Smooth muscle cell (in vitro differentiated cells): ENCODE data around the gene TMEM208. TPM values are rescaled to one million over a fixed set of nuclear protein-coding genes. Genes with fewer than 3 reads are reported as not detected.

Experiments
- DNase-seq: peaks from one replicate; lab custom pipeline; 2025; ENCODE audit not compliant: unreplicated experiment; lab: John Stamatoyannopoulos, UW
- H2AFZ ChIP-seq: fragments of 200-600 bp; sonication (generic); 2 replicates; pipeline ENCODE4 v1.6.0; 2016; ENCODE audit warnings: antibody characterized with exemption, low read depth, mild to moderate bottlenecking
- H3F3A ChIP-seq: fragments of 200-600 bp; sonication (generic); 2 replicates; pipeline ENCODE4 v1.6.0; 2017; ENCODE audit warnings: antibody characterized with exemption, low read depth
- H3K27ac ChIP-seq: fragments of 200-600 bp; sonication (generic); 2 replicates; pipeline ENCODE4 v1.5.1; 2016; ENCODE audit warnings: low read depth, mild to moderate bottlenecking
- H3K27me3 ChIP-seq: fragments of 200-600 bp; sonication (generic); 2 replicates; pipeline ENCODE4 v1.6.1; 2016; ENCODE audit warnings: low read depth, mild to moderate bottlenecking
- H3K36me3 ChIP-seq: fragments of 200-600 bp; sonication (generic); 2 replicates; pipeline ENCODE4 v1.5.1; 2016; ENCODE audit warnings: low read depth
- H3K4me1 ChIP-seq: fragments of 200-600 bp; sonication (generic); 2 replicates; pipeline ENCODE4 v1.5.1; 2016; ENCODE audit warnings: low read depth
- H3K4me2 ChIP-seq: fragments of 200-600 bp; sonication (generic); 2 replicates; pipeline ENCODE4 v1.6.0; 2016; ENCODE audit warnings: mild to moderate bottlenecking
- H3K4me3 ChIP-seq: fragments of 200-600 bp; sonication (generic); 2 replicates; pipeline ENCODE4 v1.5.1; 2016; ENCODE audit warnings: mild to moderate bottlenecking
- H3K79me2 ChIP-seq: fragments of 200-600 bp; sonication (generic); 2 replicates; pipeline ENCODE4 v1.6.0; 2016; ENCODE audit warnings: low read depth, mild to moderate bottlenecking
- H3K9ac ChIP-seq: fragments of 200-600 bp; sonication (generic); 2 replicates; pipeline ENCODE4 v1.6.0; 2016; ENCODE audit warnings: low read depth
- H3K9me3 ChIP-seq: fragments of 200-600 bp; sonication (generic); replicated peaks from 2 replicates; pipeline ENCODE4 v1.5.1; 2016; ENCODE audit warnings: low read depth
- H4K20me1 ChIP-seq: fragments of 200-600 bp; sonication (generic); 2 replicates; pipeline ENCODE4 v1.6.0; 2016; ENCODE audit warnings: low read depth
- WGBS: methylation state at CpG from one replicate; pipeline ENCODE4 v1.1.7; 2016; ENCODE audit warnings: low lambda C conversion rate; 5-methylcytosine and 5-hydroxymethylcytosine counted together
- polyA plus RNA-seq: library from polyadenylated mRNA; unstranded; fragments of >200 nt; fragmentation: Nextera tagmentation; extraction: Ambion mirVana; gene quantifications from 2 replicates; pipeline ENCODE4 v1.2.1, GENCODE V29; 2016
- total RNA-seq: library from RNA; depleted of rRNA; stranded (reverse); fragments of >200 nt; gene quantifications from 2 replicates; pipeline ENCODE4 v1.2.3, GENCODE V29; 2014
- TF ChIP-seq, protein P1 (sequence below): fragments of 200-600 bp; sonication (generic); IDR thresholded peaks from 2 replicates; pipeline ENCODE4 v1.5.1; 2017; ENCODE audit warnings: borderline replicate concordance, mild to moderate bottlenecking, antibody characterized with exemption; ENCODE audit not compliant: insufficient read depth, poor library complexity, severe bottlenecking

Gene TMEM208
- total and polyA plus RNA-seq, 2 experiments from 2014 or later = 45.4 to 171 TPM

DNA sequence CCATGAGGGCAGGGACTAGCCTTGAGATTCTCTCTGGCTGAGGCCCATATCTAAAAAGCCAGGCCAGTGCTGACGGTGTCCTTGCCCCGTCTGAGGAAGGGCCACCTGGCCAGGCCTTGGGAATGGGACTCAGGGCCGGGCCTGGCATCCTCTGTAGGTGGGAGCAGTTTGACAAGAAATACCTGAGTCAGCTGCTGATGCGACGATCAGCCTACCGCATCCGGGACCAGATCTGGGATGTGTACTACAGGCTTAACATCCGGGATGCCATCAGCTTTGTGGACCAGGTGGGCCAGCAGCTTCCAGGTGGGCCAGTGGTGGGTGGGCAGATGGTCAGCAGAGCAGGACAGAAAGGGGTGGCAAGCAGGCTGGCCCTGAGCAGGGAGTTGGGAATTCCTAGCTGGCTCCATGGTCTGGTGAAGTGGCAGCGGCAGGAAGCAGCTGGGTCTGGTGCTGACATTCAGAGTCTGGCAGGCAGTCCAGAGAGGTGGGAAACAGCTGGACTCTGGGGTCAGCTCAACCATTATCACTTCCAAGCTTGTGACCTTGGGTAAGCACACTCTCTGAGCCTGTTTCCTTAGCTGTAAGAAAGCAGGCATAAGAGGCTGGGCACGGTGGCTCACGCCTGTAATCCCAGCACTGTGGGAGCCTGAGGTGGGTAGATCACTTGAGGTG lies 31.4 kb downstream of the TMEM208 start:
- no peak overlapping the region for H2AFZ ChIP-seq
- no peak overlapping the region for H3K4me3 ChIP-seq
- no peak overlapping the region for H3K9ac ChIP-seq
- TF ChIP-seq, protein P1, sequence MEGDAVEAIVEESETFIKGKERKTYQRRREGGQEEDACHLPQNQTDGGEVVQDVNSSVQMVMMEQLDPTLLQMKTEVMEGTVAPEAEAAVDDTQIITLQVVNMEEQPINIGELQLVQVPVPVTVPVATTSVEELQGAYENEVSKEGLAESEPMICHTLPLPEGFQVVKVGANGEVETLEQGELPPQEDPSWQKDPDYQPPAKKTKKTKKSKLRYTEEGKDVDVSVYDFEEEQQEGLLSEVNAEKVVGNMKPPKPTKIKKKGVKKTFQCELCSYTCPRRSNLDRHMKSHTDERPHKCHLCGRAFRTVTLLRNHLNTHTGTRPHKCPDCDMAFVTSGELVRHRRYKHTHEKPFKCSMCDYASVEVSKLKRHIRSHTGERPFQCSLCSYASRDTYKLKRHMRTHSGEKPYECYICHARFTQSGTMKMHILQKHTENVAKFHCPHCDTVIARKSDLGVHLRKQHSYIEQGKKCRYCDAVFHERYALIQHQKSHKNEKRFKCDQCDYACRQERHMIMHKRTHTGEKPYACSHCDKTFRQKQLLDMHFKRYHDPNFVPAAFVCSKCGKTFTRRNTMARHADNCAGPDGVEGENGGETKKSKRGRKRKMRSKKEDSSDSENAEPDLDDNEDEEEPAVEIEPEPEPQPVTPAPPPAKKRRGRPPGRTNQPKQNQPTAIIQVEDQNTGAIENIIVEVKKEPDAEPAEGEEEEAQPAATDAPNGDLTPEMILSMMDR = no peak
- no peaks in the 10 kb centered on the region for H3K27me3 ChIP-seq
- 91% methylated on average over 11 of the region's 11 CpGs for whole genome bisulfite sequencing
- H3K79me2 ChIP-seq = no peaks in the 10 kb centered on the region
- no peaks in the 10 kb centered on the region for H3F3A ChIP-seq
- no peaks in the 10 kb centered on the region for H4K20me1 ChIP-seq
- H3K4me1 ChIP-seq = no peaks in the 10 kb centered on the region
- no peak overlapping the region for H3K27ac ChIP-seq
- no peaks in the 10 kb centered on the region for H3K36me3 ChIP-seq
- H3K4me2 ChIP-seq = no peak overlapping the region
- DNase-seq = no peak
- H3K9me3 ChIP-seq = no peaks in the 10 kb centered on the region

DNA sequence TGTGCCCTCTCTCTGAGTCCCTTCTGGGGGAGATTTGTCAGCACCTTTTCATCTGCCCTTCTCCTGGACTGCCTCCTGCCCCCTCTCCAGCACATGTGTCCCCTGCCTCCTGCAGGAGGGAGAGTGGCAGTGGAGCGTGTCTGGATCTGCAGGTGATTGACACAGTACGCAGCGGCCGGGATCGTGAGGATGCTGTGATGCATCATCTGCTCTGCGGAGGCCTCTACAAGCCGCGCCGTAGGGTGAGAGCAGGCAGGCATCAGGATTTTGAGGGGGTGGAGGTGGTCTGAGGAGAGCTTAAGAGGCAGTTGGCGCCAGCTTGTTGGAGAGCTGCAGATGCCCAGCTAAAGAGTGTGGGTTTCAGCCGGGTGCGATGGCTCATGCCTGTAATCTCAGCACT lies 32.8 kb downstream of the TMEM208 start:
- Histone ChIP-seq H3K36me3 (no peaks in the 10 kb centered on the region), H3K4me3 (no peak overlapping the region), H3K4me1 (no peaks in the 10 kb centered on the region), H3F3A (no peaks in the 10 kb centered on the region), H3K9ac (no peak overlapping the region), H3K4me2 (no peak overlapping the region), H2AFZ (no peak overlapping the region), H3K79me2 (no peaks in the 10 kb centered on the region), H3K27ac (no peak overlapping the region), H3K27me3 (peaks cover 9% of the 10 kb centered on the region), H4K20me1 (no peaks in the 10 kb centered on the region), H3K9me3 (no peaks in the 10 kb centered on the region)
- DNase-seq = no peak
- WGBS = 89% methylated on average over 12 of the region's 12 CpGs
- TF ChIP-seq, protein P1 = no peak

DNA sequence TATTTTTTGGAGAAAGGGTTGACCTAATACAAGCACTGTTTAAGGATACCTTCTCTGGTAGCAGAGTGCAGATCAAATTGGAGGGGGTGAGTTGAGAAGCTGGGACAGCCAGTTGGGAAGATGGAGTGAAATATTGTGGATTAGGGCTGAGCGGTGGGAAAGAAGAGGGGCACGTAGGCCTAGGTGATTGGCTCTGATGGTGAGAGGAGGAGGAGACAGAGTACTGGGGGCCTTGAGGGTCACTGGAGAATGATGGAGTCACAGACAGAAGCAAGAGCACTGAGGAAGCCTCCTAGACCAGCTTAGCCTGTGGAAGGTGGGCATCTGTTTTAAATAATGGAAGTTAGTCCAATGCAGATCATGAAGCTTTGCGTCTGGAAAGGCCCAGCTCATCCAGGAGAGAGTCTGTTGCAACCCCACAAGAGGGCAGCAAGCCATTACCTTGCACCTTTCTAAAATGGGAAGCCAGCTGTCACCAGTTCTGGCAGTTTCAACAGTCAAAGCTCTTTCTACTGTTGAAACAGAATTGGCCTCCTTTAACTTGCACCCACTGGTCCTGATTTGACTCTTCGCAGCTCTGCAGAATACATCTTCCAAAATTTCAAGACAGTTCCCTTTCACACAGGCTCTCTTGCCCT lies 33.6 kb downstream of the TMEM208 start:
- Histone ChIP-seq H3K4me1 (no peaks in the 10 kb centered on the region), H3K27ac (no peak overlapping the region), H3K79me2 (no peaks in the 10 kb centered on the region), H3F3A (no peaks in the 10 kb centered on the region), H3K36me3 (no peaks in the 10 kb centered on the region), H3K9ac (no peak overlapping the region), H4K20me1 (no peaks in the 10 kb centered on the region), H3K4me2 (no peak overlapping the region), H3K4me3 (no peak overlapping the region), H3K27me3 (peaks cover 9% of the 10 kb centered on the region), H3K9me3 (no peaks in the 10 kb centered on the region), H2AFZ (no peak overlapping the region)
- WGBS = 76% methylated on average over 4 of the region's 4 CpGs
- TF ChIP-seq, protein P1 = peak; percentile 57
- DNase-seq = no peak

DNA sequence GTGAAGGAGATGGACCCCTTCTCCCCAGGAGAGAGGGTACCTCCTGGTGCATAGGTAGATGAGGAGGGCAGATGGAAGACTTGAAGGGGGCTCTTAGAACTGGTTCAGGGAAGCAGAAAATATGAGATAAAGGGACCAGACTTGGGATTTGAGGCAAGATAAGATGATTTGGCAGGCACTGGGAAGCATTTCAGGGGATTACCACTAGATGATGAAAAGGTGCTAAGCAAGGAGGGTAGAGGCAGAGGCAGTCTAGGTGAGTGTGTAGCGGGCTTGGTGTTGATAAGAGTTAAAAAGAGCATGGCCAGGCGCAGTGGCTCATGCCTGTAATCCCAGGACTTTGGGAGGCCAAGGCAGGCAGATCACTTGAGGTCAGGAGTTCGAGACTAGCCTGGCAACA lies 36.3 kb downstream of the TMEM208 start:
- TF ChIP-seq, protein P1 = no peak
- H4K20me1 ChIP-seq = no peaks in the 10 kb centered on the region
- H3K9ac ChIP-seq = no peak overlapping the region
- H3K79me2 ChIP-seq = no peaks in the 10 kb centered on the region
- no peak overlapping the region for H3K4me3 ChIP-seq
- no peaks in the 10 kb centered on the region for H3K36me3 ChIP-seq
- H3K4me1 ChIP-seq = no peaks in the 10 kb centered on the region
- H3K27me3 ChIP-seq = peaks cover 9% of the 10 kb centered on the region
- no peak overlapping the region for H3K27ac ChIP-seq
- no peak overlapping the region for H3K4me2 ChIP-seq
- DNase-seq = no peak
- no peaks in the 10 kb centered on the region for H3K9me3 ChIP-seq
- no peaks in the 10 kb centered on the region for H3F3A ChIP-seq
- WGBS = 78% methylated on average over 3 of the region's 3 CpGs
- no peak overlapping the region for H2AFZ ChIP-seq
